Measurements from ENCODE around the gene PACSIN2.
"Not testable (repeated sequence)": the region's sequence is repeated elsewhere in the genome, so short reads cannot be mapped to it uniquely, and the experiment has no call there.

PACSIN2 gene

DNA sequence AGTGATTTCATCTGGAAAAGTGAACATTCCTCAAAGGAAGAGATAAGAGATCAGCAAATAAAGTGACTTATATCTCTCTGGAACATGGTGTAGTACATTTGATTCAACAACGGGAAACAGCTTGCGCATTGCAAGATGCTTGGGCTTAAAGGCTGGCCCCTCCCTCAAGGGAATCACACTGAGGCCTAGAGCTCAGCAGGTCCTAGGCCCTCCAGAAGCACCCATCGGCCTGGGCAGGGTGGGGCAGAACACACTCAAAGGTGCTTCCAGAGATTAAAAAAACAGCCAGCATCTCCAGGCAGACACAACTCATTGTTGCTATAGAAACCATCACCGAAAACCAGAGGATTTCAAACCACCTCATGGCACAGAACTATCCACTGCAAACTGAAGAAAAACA is 88.8 kb downstream of the PACSIN2 start:
- no peak for DNase-seq (ENCODE audit: low read depth)

DNA sequence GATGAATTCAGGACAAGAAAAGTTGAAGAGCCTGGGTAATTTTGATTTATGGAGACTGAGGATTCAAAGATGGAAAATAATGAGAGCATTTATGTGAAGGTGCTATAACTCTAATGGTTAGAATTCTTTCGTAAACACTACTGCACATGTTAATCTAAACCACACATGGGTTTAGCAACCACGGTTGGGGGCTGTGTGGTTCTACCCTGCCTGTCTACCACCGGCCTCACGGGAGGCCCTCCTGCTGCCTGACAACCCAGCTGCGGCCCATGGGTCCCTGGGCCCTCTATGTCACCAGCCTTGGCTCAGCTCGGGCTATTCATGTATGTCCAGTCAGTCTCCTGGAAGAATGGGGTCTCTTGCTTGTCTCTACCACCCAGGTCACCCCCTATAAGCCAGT is 89.4 kb downstream of the PACSIN2 start:
- DNase-seq (ENCODE audit: low read depth): no peak

DNA sequence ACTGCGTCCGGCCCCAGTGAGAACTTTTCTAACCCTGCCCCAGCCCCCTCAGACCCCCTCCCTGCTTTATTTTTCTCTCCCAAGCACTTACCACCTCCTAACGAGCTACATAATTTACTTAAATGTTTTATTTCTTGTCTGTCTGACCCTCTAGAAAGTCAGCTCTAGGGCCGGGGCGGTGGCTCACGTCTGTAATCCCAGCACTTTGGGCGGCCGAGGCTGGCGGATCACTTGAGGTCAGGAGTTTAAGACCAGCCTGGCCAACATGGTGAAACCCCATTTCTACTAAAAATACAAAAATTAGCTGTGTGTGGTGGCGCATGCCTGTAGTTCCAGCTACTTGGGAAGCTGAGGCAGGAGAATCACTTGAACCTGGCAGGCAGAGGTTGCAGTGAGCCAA is 89.9 kb downstream of the PACSIN2 start:
- not testable (repeated sequence) for DNase-seq (ENCODE audit: low read depth)

DNA sequence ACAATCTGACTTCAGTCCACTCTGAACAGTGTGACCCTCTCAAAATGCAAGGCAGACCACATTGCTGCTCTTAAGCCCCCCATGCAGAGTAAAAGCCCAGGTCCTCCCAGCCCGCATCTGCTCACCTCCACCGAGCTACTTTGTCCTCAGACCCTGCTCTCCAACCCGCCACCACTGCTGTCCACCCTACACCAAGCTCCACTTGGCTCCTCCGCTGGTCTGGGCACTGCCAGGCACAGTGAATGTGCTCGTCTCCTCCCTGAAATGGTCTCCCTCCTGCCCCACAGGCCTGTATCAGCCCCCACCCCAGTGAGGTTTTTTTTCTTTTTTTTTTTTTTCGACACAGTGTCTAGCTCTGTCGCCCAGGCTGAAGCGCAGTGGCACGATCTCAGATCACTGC is 90.5 kb downstream of the PACSIN2 start:
- DNase-seq (ENCODE audit: low read depth): no peak

DNA sequence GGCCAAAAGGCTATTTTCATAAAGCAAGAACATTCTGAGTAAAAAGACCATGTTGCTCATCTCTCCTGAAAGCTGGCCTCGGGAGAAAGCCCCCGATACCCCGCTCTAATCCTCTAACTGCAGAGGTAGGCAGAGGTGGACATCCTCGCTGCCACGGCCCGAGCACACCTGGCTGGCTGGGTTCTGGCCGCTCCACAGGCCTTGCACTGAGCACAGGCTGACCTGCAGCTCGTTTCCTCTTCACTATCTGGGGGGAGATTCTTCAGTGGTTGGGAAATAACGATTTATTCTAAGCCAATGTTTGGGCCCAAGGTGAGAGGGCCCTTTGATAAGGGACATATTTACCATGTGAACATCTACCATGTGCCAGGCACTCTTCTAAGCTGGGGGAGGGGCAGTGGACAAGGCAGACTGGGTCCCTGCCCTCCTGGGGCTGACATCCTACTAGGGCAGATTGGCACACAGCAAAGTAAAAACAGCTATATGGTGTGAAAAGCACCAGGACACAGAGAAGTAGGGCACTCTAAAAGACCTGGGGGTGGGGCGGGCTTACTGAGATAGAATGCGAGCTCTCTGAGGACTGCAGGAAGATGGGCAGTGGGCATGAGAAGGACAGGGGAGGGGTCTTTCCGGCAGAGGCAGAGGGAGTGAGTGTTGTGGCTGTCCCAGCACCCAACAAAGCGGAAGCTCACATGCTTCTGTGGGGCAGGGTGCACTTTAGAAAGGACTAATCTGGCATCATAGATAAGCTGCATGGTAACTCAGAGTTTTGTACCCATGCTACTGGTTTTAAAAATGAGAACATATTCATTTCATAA is 92.4 kb downstream of the PACSIN2 start:
- no peak for DNase-seq (ENCODE audit: low read depth)

DNA sequence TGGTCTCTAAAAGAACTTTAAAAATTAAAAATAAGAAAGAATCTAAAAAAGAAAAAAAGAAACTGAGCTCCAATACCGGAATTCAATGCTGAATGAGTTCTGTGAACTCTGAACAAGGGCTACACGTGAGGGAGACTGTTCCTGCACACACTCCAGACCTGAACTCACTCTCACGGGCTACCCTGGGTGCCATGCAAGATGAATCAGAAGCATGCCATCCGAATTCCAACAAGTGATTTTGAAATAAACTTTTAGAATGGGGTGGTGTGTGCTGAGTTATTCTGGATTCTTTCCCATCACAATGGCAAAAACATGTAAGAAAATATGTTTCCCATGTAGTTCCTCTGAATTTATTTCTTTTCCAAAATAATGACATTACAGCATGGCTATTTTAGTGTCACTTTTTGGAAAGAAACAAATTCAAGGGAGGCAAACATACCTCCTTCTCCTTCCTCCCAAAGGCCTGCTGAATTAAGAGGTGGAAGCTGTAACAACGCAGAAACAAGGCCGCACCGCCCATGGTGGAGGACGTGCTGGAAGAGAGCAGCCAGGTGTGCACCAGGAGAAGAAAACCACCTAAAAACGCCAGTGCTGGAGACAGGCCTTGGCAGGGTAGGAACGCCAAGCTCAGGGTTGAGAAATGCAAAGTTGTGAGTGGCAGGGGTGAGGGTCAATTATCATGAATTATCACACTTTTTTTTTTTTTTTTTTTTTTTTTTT is 94.7 kb downstream of the PACSIN2 start:
- no peak for DNase-seq (ENCODE audit: low read depth)

DNA sequence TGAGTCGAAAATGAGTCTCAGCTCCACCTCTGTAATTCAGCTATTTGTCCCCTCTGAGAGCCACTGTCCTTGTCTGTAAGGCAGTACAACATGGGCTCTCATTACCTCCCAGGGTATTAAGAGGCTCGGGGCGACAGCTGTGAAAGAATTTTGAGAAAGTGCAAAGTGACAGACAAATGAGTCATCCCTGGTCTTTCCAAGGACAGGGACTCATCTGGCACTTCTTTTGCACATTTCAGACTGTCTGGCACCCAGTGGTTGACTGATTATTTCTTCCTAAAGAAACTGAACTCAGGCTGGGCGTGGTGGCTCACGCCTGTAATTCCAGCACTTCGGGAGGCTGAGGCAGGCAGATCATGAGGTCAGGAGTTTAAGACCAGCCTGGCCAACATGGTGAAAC is 95.8 kb downstream of the PACSIN2 start:
- DNase-seq (ENCODE audit: low read depth): no peak

DNA sequence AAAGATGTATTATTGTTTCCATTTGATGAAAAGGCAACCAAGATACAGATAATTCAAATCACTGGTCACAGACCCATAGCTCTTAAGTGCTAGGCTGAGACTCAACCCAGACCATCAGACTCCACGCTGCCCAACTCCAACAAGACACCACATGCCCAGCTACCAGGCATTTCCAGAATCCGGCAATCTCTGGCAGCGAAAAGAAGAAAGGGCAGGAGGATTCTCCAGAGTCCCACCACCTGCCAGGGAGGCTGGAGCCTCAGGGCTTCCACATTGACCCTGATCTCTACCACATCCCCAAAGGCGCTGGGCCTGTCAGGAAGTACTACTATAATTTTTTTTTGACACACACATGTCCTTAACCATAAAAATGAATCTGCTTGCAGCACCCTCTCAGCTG is 96.4 kb downstream of the PACSIN2 start:
- no peak for DNase-seq (ENCODE audit: low read depth)

DNA sequence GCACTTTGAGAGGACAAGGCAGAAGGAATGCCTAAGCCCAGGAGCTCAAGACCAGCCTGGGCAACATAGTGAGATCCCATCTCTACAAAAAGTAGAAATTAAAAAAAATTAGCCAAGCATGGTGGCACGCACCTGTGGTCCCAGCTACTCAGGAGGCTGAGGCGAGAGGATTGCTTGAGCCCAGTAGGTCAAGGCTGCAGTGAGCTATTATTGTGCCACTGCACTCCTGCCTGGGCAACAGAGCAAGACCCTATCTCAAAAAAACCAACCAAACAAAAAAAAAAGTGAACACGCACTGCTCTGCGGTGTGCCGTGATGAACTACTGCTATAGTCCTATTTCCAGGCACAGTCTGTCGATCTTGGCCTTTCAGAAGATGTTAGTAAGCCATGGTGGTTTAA is 97.6 kb downstream of the PACSIN2 start:
- not testable (repeated sequence) for DNase-seq (ENCODE audit: low read depth)

DNA sequence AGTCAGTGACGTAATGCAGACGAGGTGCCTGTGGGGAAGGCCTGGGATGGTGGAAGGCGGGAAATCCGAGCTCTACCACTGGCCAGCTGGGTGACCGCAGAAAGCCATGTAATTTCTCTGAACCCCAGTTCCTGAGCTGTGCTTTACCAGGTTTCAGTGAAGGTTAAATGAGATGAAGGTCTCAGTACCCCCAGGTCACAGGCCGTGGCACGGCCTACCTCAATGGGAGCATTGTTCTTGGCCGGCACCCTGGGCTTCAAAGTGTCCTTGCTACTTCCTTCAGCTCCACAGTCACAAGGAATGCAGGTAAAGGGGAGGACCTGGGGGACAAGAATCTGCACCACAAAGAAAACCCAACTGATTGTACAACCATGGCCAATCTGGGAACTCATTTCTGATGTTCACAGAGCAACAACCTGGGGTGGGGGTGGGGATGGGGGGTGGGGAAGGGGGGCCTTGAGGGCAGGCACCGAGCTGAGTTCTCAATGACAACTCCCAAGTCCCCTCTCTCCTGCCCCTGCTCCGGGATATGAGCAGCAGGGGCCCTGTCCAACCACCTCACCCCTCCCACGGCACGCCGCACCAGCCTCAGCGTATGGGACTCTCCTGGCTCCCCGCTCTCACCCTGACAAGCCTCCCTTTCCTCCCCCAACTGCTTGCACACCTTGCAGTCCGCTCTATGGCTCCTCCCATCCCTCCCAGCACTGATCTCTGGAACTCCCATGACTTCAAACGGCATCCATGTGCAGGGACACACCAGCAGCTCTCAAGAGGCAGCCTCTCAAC is 98.8 kb downstream of the PACSIN2 start:
- DNase-seq (ENCODE audit: low read depth): no peak

DNA sequence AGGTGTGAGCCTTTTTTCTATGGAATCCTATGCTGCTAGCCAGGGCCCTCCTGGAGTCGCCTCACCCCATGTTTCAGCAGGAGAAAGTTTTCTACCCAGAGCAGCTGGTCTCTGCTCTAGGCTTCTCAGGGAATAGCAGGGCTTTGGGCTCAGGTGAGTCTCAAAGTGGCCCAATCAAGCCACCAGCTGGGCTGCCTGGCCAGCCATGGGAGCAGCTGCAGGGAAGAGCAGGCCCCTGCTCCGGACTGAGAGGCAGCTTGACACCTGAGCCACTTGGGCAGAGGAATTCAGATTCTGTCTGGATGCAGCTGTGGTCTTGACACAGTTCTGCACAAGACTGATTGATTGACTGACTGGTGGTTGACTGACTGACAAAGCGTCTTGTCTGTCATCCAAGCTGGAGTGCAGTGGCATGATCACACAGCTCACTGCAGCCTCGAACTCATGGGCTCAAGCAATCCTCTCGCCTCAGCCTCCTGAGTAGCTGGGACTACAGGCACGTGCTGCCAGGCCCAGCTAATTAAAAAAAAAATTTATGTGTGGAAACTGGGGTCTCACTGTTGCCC is 100.4 kb downstream of the PACSIN2 start:
- DNase-seq (ENCODE audit: low read depth): no peak

DNA sequence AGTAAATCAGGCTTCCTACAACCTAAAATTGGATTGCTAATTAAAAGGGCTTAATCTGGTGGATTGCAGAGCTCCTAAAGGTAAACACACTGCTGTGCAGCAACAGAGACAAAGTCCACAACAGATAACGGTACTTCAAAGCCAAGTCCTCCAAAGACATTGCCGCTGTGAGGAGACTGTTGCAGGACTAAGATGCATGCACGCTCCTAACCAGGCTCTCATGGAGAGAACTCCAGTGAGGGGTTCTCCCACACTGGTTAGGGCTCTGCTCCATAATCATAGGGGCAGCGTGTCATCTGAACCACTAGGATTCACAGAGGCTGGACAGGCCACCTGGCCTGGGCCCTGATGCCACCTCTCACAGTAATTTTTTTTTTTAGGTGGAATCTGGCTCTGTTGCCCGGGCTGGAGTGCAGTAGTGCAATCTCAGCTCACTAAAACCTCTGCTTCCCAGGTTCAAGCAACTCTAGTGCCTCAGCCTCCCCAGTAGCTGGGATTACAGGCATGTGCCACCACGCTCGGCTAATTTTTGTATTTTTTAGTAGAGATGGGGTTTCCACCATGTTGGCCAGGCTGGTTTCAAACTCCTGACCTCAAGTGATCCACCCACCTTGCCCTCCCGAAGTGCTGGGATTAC is 101.0 kb downstream of the PACSIN2 start:
- no peak for DNase-seq (ENCODE audit: low read depth)

DNA sequence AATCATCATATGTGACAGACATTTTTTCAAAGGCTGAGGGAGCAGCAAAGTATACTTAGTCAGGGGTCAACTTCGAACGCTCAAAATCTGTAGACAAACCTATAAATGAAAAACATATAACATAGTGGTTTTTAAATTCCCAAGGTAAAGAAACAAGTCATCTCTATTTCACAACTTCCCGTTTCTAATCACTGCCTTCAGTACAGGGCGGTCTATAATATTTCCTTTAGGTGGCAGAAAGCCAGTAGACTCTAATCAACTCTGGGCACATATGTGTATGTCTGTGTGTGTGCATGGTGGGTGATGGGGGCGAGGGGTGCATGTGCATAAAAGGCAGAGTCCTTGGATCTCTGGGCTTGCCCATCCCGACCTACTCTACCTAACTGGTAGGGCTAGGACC is 102.9 kb downstream of the PACSIN2 start:
- no peak for DNase-seq (ENCODE audit: low read depth)

DNA sequence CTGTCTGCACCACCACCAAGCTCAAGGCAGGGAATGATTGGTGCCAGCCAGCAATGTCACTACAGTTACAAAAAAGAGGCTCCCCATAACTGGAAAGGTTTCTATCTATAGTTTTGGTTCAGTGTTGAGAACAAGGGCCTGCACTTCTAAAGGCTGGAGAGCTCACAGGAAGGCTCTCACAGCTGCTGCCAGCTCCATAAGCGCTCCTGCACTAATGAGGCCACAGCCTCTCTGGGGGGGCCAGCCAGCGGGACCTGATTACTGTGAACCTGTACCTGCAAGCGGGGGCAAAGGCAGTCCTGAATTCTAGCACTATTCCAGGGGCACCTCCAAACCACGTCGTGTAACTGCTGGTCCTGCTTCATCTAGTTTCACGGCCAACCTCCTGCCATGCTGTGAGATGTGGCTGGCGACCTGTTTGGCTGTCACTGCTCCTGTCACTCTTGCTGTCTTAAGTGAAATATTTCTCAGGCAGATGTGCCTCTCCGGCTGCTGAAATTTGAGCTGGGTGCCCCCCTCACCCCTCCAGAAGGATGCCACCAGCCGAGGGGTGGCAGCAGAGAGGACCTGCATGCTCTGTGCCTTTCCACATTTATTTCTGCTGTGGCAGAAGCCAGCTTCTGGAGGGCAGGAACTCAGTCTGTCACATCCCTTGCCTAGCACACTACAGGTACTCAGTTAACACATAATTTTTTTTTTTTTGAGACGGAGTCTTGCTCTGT is 104.6 kb downstream of the PACSIN2 start:
- no peak for DNase-seq (ENCODE audit: low read depth)

DNA sequence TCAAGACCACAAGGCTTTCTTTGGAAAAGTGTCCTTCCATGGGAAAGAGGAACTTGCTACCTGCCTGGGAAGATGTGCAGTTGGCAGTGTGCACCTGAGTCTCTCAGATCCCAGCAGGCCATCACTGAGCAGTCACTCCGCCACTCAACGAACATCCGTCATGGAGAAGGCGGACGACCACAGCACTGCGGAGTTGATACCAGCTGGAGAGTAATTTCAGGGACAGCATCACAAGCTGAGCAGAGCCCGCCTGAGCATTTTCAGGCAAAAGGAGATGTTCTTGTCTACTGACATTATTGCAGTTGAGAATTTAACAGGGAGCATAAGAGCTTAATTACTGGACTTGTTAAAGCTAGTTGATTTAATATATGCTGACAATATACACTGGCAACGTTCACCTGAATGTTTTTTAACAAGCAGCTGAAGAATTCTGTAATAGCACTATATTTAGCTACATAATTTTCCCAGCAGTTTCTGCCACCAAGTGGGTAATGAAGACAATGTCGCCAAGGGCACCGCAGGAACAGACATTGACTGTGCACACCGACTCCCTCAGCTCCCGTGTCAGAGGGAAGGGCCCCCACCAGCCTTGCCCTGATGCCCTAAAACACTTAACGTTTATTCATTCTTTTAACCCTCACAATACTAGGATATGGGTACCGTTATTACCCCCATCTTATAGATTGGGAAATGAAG is 105.4 kb downstream of the PACSIN2 start:
- DNase-seq (ENCODE audit: low read depth): no peak

DNA sequence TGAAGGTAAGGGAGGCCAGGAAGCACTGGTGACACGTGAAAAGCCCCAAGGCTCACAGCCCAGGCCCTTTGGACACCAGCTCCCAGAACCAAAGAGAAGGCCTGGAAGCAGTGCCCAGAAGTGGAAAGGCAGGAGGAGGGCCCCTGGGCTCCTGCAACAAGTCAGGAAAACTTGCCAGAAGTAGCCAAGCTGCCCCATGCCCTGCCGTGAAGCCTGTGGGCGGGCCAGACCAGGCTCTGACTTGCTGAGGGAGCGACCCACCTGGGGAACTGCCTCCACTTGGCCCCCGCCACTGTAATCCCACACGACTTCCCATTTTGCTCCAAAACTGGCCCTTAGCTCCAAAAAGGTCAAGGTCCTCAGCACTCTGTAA is 106.6 kb downstream of the PACSIN2 start:
- no peak for DNase-seq (ENCODE audit: low read depth)

DNA sequence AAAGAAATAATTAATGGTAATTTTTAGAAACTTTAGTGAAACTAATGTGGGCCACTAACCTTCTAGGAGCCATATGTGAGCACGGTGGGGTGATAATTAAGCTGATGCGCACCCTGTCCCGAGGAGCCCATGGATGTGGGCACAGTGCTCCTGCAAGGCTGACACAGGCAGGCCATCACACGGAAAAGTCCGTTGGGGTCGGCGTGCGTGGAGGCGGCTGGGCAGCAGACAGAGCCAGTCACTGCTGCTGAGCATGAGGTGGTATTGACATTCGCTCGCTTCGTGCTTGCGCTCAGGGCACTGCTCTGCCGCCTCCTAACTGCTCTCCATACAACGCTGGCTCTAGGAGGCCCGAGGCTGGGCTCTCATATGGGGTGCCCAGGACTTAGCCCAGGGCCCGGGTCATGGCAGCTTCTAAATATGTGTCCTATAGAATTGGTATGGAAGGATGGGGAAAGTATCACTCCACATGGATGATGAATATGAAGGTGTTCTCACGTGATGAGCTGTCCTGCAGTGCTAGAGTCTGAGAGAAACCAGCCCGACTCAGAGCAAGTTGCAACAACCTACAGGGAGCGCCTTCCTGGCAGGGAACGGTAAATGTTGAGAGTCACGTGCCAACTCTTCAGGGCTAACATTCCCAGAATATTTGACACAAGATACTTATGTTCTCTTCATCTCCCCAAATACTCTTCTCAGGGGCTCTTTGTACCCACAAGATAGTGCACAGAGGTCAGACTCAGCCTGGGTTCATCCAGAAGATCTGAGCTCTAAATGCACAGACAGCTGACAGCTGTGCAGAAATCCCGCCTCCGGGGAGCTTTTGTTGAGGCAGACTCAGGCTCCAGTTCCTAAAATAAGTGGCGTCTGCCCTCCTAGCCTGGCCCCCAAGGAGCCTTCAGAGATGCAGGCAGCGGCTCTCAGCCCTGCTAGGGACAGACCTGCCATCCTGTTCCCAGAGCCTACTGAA is 107.3 kb downstream of the PACSIN2 start:
- no peak for DNase-seq (ENCODE audit: low read depth)

DNA sequence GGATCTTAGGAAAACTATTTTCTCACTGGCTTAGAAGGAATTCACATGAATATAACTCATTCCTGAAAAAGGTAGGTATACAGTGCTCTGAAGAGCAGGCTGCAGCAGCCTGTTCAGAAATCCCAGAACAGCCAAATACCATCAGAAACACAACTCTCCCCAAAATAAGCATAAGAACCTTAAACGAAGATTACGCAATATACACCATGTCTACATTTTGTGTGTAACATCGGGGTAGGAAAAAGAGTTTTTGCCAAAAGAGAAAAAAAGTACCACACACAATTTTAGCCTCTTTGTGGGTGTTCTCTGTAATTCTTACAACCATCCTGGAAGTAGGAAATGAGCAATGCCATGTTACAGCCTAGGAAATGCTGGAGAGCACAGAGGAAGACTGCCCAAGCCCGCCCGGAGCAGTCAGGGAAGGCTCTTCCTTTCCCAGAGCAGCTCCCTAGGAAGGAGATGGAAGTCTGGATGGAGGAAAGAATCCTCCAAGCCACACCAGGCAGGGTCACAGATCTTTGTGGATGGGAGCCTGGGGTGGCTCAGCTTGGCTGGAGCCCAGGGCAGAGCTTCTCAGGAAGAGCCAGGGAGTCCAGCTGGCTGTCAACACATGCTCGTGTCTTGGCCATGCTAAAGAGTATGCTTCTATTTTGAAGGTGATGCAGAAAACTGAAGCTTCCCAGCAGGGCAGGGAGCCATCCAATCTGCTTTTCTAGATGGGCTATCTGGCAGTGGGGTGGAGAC is 108.2 kb downstream of the PACSIN2 start:
- DNase-seq (ENCODE audit: low read depth): no peak

DNA sequence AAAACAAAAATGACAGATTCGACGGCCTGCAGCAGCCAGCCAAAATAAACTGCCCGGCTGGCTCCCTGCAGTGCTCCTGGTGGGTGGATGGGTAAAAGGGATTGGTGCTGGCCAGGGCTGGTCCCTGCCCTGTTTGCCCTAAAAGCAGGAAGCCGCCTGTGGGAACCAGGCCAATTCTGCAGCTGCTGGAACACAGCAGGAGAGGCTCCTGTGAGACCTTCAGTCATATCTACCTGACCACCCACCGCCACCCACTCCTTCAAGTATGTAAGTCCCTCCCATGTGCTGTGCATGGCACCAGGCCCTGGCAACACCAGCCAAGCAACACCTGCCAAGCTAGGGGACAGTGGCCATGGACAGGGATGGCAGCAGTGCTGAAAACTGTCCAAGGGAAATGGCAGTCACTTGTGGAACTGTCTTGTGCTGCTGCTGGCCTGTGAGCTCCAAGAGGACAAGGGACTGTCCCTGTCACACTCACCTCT is 109.2 kb downstream of the PACSIN2 start:
- DNase-seq (ENCODE audit: low read depth): no peak
